ENCODE data around the gene PKN1.
A peak's percentile ranks its signal among the peaks of the same experiment; 100 is the strongest.

The PKN1 gene

GRCh38 chr19:14512406-14512961 lies 79.4 kb downstream of the PKN1 start:
- no peak overlapping the region for H3K4me3 ChIP-seq (ENCODE audit: low read depth, low read length)

DNA sequence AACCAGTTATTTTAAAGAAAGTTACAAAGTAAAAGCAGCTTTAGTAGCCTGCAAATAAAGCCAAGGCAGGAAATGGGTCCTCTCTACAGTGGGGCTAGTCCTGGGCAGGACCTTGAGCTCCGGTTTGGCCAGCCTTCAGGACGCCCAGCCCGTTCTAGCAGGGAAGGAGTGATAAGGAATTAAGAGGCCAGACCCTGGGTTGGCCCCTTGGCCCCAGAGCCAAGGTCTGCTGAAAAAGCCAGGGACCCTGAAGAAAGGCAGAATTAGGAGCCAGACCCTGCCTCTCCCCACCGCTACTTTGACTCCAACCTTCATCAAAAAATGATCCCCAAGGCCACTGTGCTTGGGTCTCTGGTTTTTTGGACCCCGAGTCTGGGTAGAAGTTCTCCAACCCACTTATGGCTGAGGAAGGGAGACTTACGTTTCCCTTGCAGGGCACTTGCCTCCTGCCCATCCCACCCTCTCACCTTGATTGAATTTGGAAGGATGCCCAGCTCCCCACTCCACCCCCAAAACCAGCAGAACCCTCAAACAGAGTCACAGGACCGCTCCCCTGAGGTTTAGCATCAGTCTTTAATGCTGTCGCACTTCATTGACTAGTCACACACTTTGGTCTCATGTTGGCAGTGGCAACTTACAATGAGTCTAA lies 81.2 kb downstream of the PKN1 start:
- H3K4me3 ChIP-seq (ENCODE audit: low read depth, low read length): no peak overlapping the region

DNA sequence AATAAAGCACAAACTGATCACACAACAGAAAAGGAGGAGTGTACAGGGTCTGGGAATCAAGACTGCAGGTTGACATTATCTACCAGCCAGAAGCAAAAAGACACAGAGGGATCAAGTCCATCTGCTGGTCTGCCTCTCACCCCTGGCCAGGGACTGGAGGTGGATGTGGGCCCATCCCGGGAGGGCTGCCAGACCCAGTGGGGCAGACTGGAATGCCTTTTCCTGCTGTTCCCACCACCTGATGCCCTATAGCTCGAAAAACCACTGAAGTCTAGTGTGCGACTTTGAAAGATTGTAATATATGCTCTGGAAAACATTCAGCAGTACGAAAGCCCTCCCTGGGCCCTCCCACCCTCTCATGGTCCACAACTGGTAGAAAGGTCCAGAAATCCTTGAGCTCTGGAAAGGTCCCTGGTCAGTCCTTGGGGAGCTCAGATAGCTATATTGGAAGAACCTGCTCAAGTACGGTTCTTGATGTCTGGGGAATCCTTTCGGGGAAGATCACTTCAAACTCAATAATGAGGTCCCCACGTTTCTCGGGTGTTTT lies 82.5 kb downstream of the PKN1 start:
- H3K4me3 ChIP-seq (ENCODE audit: low read depth, low read length): no peak overlapping the region

DNA sequence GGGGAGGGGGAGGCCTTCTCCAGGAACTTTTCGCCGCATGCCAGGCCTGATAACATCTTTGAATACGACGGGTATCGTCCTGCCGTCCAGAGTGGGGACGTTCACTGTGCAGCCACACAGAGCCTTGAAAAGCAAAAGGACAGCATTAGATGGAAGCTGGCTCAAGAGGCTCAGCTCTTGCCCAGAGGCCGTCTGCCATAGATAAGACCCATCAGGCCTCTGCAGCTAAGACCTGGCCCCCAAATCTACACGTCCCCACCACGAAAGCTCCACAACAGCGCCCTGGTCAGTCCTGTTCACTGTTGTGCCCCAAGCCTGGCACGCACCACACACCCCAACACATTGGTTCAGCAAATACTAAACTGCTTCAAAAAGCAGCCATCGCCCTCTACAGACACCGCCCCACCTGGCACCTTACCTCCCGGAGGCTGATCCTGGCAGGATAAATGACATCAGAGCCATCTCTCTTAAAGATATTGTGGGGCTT lies 83.0 kb downstream of the PKN1 start:
- H3K4me3 ChIP-seq (ENCODE audit: low read depth, low read length): no peak overlapping the region

DNA sequence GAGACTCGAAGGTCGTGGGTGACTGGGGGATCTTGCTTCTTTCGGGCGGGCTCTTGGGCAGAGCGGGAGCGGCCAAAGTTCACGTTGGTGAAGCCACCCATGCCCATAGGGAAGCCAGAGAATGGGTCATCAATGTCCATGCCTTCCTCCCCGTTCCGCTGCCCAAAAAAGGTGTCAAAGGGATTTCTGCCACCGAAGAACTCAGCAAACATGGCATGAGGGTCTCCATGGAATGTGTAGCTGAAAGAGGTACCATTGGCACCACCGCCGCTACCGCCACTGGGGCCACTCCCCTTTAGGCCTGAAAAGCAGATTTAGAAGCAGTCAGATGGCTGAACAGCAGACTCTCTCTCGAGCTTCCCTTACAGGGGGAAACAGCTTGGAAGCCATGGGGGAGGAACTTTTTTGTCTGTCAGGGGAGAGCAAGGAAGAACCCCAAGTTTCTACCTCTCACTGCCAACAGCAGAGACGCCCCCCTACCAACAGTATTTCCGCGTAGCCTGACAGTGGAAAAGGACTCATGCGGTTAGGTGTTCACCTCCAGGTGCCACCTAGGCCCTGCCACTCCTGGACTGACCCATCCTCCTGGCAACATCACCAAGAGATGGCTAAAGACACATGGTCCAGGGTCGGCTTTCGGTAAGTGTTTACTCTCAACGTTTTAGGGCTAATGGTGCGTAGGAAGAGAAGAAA lies 83.8 kb downstream of the PKN1 start:
- H3K4me3 ChIP-seq (ENCODE audit: low read depth, low read length): peak overlapping the region; percentile 85

DNA sequence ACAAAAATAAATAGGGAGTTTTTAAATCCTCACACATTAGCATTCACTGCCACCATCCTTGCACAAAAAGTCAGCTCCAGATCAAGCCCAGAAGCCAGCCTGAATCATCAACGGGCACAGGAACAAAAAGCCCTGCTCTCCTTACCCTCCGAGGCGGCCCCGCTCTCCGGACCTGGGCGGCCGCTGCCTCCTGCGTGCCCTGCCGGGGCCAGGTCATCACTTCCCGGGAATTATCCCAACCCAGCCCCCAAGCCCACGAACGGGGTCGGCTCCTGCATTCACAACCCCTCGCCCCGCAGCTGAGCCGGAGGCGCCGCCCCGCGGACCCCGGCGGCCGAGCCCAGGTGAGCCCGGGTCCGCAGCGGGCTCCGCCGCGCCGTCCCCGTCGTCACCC lies 84.3 kb downstream of the PKN1 start:
- H3K4me3 ChIP-seq (ENCODE audit: low read depth, low read length): peak overlapping the region; percentile 85

- H3K4me3 ChIP-seq (ENCODE audit: low read depth, low read length): peak within 1 kb of the TSS; percentile 85
Measured at GRCh38 chr19:14517840-14518505, 84.9 kb downstream of the PKN1 start, which contains the start of gene DNAJB1. Gene DNAJB1 (minus strand): TSS chr19:14518397. CDS start chr19:14518349, 48 bp downstream.

GRCh38 chr19:14519245-14519859 lies 86.2 kb downstream of the PKN1 start:
- no peak overlapping the region for H3K4me3 ChIP-seq (ENCODE audit: low read depth, low read length)

- no peak overlapping the region for H3K4me3 ChIP-seq (ENCODE audit: low read depth, low read length)
Measured at GRCh38 chr19:14519860-14520407, 86.8 kb downstream of the PKN1 start.

DNA sequence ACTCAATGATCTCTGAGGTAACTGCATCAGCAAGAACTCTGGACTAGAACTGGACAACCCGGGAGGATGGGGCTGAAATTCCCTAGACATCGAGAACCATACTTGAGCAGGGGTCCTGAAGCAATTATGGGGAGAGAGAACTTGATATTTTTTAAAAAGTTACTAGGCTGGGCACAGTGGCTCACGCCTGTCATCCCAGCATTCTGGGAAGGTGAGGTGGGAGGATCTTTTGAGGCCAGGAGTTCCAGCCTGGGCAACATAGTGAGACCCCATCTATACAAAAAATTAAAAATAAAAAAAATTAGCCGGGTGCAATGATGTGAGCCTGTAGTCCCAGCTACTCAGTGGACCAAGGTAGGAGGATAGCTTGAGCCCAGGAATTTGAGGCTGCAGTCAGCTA lies 87.4 kb downstream of the PKN1 start:
- H3K4me3 ChIP-seq (ENCODE audit: low read depth, low read length): no peak overlapping the region
